Measurements from ENCODE around the gene CPSF7.

CPSF7 gene

GRCh38 chr11:61460986-61461385 is 31.2 kb upstream of the CPSF7 start:
- Histone ChIP-seq H3K14ac (ENCODE audit: low read length in 2 of 2) (no peak overlapping the region), H2BK15ac (ENCODE audit: low read depth, poor library complexity, severe bottlenecking) (no peak overlapping the region), H3K18ac (ENCODE audit: low read depth in 1 of 2, low read length in 2 of 2) (no peak overlapping the region), H4K91ac (ENCODE audit: low read length) (no peak overlapping the region), H2AK5ac (ENCODE audit: low read length, severe bottlenecking) (no peak overlapping the region), H3K9me3 (ENCODE audit: control insufficient read depth, low read length) (no peaks in the 10 kb centered on the region), H3K4ac (ENCODE audit: low read depth in 1 of 2, low read length in 2 of 2) (no peak overlapping the region), H2BK120ac (ENCODE audit: low read depth, low read length) (no peak overlapping the region), H3K23ac (ENCODE audit: low read length in 2 of 2) (no peak overlapping the region), H3K79me1 (replicated peaks; ENCODE audit: low read length, poor library complexity, severe bottlenecking) (peaks cover 13% of the 10 kb centered on the region), H3K27ac (ENCODE audit: low read length, poor library complexity, severe bottlenecking) (no peak overlapping the region), H3K4me2 (ENCODE audit: low read length, poor library complexity, severe bottlenecking) (no peak overlapping the region), H3K4me3 (ENCODE audit: insufficient read depth in 1 of 2, low read depth in 1 of 2, low read length in 2 of 2) (no peak overlapping the region), H2BK5ac (ENCODE audit: low read depth, low read length, poor library complexity, severe bottlenecking) (no peak overlapping the region), H3K9ac (ENCODE audit: low read length) (peak overlapping the region; percentile 60), H3K27me3 (ENCODE audit: control insufficient read depth in 1 of 2, insufficient read depth in 1 of 2, low read length in 2 of 2) (no peaks in the 10 kb centered on the region), H3K36me3 (ENCODE audit: control insufficient read depth in 1 of 2, insufficient read depth in 2 of 2, low read depth in 1 of 2, low read length in 2 of 2) (peaks cover 0 to 12% of the 10 kb centered on the region in 2 experiments), H2AFZ (ENCODE audit: low read depth, low read length) (peak overlapping the region; percentile 27), H2BK12ac (ENCODE audit: low read length in 2 of 2) (no peak overlapping the region), H3K4me1 (ENCODE audit: control insufficient read depth, insufficient read depth, low read depth, low read length) (peaks cover 2% of the 10 kb centered on the region), H4K8ac (ENCODE audit: low read length) (no peak overlapping the region)
- DNase-seq: no peak
- 89% methylated on average over 5 of the region's 5 CpGs for WGBS

DNA sequence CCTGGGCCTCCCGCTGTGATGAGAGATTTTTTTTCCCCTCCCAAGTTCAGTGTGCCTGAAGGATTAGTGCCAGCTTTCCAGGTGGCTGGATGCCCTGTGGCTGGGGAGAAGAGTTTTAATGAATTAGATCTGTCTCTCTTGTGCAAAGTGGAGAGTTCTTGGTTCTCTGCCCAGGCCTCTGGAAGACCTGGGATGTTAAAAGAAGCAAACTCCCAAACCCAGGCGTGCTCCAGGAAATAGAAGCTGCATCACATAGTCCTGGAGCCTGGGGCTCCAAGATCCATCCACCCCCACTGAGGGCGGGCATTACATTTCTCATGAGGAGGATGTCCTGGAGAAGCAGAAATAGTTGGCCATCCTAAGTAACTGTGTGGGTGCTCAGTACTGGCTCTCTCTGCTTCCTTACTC is 30.7 kb upstream of the CPSF7 start:
- H3K4ac ChIP-seq (ENCODE audit: low read depth in 1 of 2, low read length in 2 of 2): no peak overlapping the region
- H2AK5ac ChIP-seq (ENCODE audit: low read length, severe bottlenecking): no peak overlapping the region
- peaks cover 4 to 16% of the 10 kb centered on the region in 2 experiments for H3K36me3 ChIP-seq (ENCODE audit: control insufficient read depth in 1 of 2, insufficient read depth in 2 of 2, low read depth in 1 of 2, low read length in 2 of 2)
- no peak overlapping the region for H2BK120ac ChIP-seq (ENCODE audit: low read depth, low read length)
- no peak overlapping the region for H3K14ac ChIP-seq (ENCODE audit: low read length in 2 of 2)
- no peaks in the 10 kb centered on the region for H3K9me3 ChIP-seq (ENCODE audit: control insufficient read depth, low read length)
- no peak overlapping the region for H4K91ac ChIP-seq (ENCODE audit: low read length)
- H3K79me1 ChIP-seq (replicated peaks; ENCODE audit: low read length, poor library complexity, severe bottlenecking): peaks cover 17% of the 10 kb centered on the region
- H3K9ac ChIP-seq (ENCODE audit: low read length): peak overlapping the region; percentile 60
- no peak overlapping the region for H3K23ac ChIP-seq (ENCODE audit: low read length in 2 of 2)
- DNase-seq: no peak
- no peak overlapping the region for H2BK5ac ChIP-seq (ENCODE audit: low read depth, low read length, poor library complexity, severe bottlenecking)
- H2AFZ ChIP-seq (ENCODE audit: low read depth, low read length): no peak overlapping the region
- WGBS: 88% methylated on average over 3 of the region's 3 CpGs
- H3K27ac ChIP-seq (ENCODE audit: low read length, poor library complexity, severe bottlenecking): no peak overlapping the region
- no peak overlapping the region for H3K4me3 ChIP-seq (ENCODE audit: insufficient read depth in 1 of 2, low read depth in 1 of 2, low read length in 2 of 2)
- H4K8ac ChIP-seq (ENCODE audit: low read length): no peak overlapping the region
- no peak overlapping the region for H2BK12ac ChIP-seq (ENCODE audit: low read length in 2 of 2)
- no peak overlapping the region for H2BK15ac ChIP-seq (ENCODE audit: low read depth, poor library complexity, severe bottlenecking)
- peaks cover 2% of the 10 kb centered on the region for H3K4me1 ChIP-seq (ENCODE audit: control insufficient read depth, insufficient read depth, low read depth, low read length)
- no peaks in the 10 kb centered on the region for H3K27me3 ChIP-seq (ENCODE audit: control insufficient read depth in 1 of 2, insufficient read depth in 1 of 2, low read length in 2 of 2)
- H3K4me2 ChIP-seq (ENCODE audit: low read length, poor library complexity, severe bottlenecking): no peak overlapping the region
- no peak overlapping the region for H3K18ac ChIP-seq (ENCODE audit: low read depth in 1 of 2, low read length in 2 of 2)

- Histone ChIP-seq H3K27me3 (ENCODE audit: control insufficient read depth in 1 of 2, insufficient read depth in 1 of 2, low read length in 2 of 2) (no peaks in the 10 kb centered on the region), H3K9me3 (ENCODE audit: control insufficient read depth, low read length) (no peaks in the 10 kb centered on the region)
- WGBS: 96% methylated on average over 7 of the region's 7 CpGs
Measured at GRCh38 chr11:61454520-61454919, 24.7 kb upstream of the CPSF7 start.

DNA sequence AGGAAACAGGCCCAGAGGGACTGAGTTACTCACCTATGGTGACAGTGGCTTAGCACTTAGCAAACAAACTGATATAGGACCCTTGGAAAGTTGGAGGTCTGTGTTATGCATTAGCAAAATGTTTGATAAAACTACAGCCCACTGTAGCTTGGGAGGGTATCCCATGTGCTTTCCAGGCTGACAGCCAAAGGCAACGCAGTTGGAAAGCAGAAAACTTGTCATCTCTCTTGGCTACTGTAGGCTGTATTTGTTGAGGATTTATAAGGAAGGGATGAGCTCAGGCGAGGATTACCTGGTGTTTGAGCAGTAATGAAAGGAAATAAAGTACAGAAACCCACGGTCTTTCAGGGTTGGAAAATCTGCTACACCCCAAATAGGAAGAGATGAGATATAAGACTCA is 23.9 kb upstream of the CPSF7 start:
- Histone ChIP-seq H2BK120ac (ENCODE audit: low read depth, low read length) (no peak overlapping the region), H2BK15ac (ENCODE audit: low read depth, poor library complexity, severe bottlenecking) (no peak overlapping the region), H2BK5ac (ENCODE audit: low read depth, low read length, poor library complexity, severe bottlenecking) (no peak overlapping the region), H3K14ac (ENCODE audit: low read length in 2 of 2) (no peak overlapping the region), H3K4me3 (ENCODE audit: insufficient read depth in 1 of 2, low read depth in 1 of 2, low read length in 2 of 2) (no peak overlapping the region), H3K4me1 (ENCODE audit: control insufficient read depth, insufficient read depth, low read depth, low read length) (no peaks in the 10 kb centered on the region), H2AFZ (ENCODE audit: low read depth, low read length) (no peak overlapping the region), H4K91ac (ENCODE audit: low read length) (no peak overlapping the region), H3K79me1 (replicated peaks; ENCODE audit: low read length, poor library complexity, severe bottlenecking) (peaks cover 36% of the 10 kb centered on the region), H2BK12ac (ENCODE audit: low read length in 2 of 2) (no peak overlapping the region), H3K36me3 (ENCODE audit: control insufficient read depth in 1 of 2, insufficient read depth in 2 of 2, low read depth in 1 of 2, low read length in 2 of 2) (peaks cover 38 to 41% of the 10 kb centered on the region in 2 experiments), H4K8ac (ENCODE audit: low read length) (no peak overlapping the region), H3K18ac (ENCODE audit: low read depth in 1 of 2, low read length in 2 of 2) (no peak overlapping the region), H3K9ac (ENCODE audit: low read length) (no peak overlapping the region), H3K4ac (ENCODE audit: low read depth in 1 of 2, low read length in 2 of 2) (no peak overlapping the region), H2AK5ac (ENCODE audit: low read length, severe bottlenecking) (no peak overlapping the region), H3K23ac (ENCODE audit: low read length in 2 of 2) (no peak overlapping the region), H3K4me2 (ENCODE audit: low read length, poor library complexity, severe bottlenecking) (no peak overlapping the region), H3K27me3 (ENCODE audit: control insufficient read depth in 1 of 2, insufficient read depth in 1 of 2, low read length in 2 of 2) (no peaks in the 10 kb centered on the region), H3K27ac (ENCODE audit: low read length, poor library complexity, severe bottlenecking) (no peak overlapping the region), H3K9me3 (ENCODE audit: control insufficient read depth, low read length) (no peaks in the 10 kb centered on the region)
- no peak for DNase-seq
- WGBS: 96% methylated on average over 3 of the region's 3 CpGs

More at GRCh38 chr11:61454520-61454919, 24.7 kb upstream of the CPSF7 start:
- Histone ChIP-seq H3K4me2 (ENCODE audit: low read length, poor library complexity, severe bottlenecking) (no peak overlapping the region), H2BK5ac (ENCODE audit: low read depth, low read length, poor library complexity, severe bottlenecking) (no peak overlapping the region), H2BK12ac (ENCODE audit: low read length in 2 of 2) (no peak overlapping the region), H3K14ac (ENCODE audit: low read length in 2 of 2) (no peak overlapping the region), H3K18ac (ENCODE audit: low read depth in 1 of 2, low read length in 2 of 2) (no peak overlapping the region), H2BK15ac (ENCODE audit: low read depth, poor library complexity, severe bottlenecking) (no peak overlapping the region), H3K4me3 (ENCODE audit: insufficient read depth in 1 of 2, low read depth in 1 of 2, low read length in 2 of 2) (no peak overlapping the region), H3K4ac (ENCODE audit: low read depth in 1 of 2, low read length in 2 of 2) (no peak overlapping the region), H3K9ac (ENCODE audit: low read length) (no peak overlapping the region), H2AFZ (ENCODE audit: low read depth, low read length) (no peak overlapping the region), H3K4me1 (ENCODE audit: control insufficient read depth, insufficient read depth, low read depth, low read length) (no peaks in the 10 kb centered on the region), H2BK120ac (ENCODE audit: low read depth, low read length) (no peak overlapping the region), H3K36me3 (ENCODE audit: control insufficient read depth in 1 of 2, insufficient read depth in 2 of 2, low read depth in 1 of 2, low read length in 2 of 2) (peaks cover 34 to 36% of the 10 kb centered on the region in 2 experiments), H3K23ac (ENCODE audit: low read length in 2 of 2) (no peak overlapping the region), H4K8ac (ENCODE audit: low read length) (no peak overlapping the region), H2AK5ac (ENCODE audit: low read length, severe bottlenecking) (no peak overlapping the region), H4K91ac (ENCODE audit: low read length) (peak overlapping the region; percentile 21), H3K79me1 (replicated peaks; ENCODE audit: low read length, poor library complexity, severe bottlenecking) (peaks cover 30% of the 10 kb centered on the region), H3K27ac (ENCODE audit: low read length, poor library complexity, severe bottlenecking) (no peak overlapping the region)
- DNase-seq: no peak

Data from mesenchymal stem cell (in vitro differentiated cells and primary cell).